IMR-90 (cell line): ENCODE measurements around the gene PSMD6. TPM values are rescaled to one million over a fixed set of nuclear protein-coding genes. Genes with fewer than 3 reads are reported as not detected.

ENCODE experiments used
- ATAC-seq: fragments of 200-7000 bp; cut with Tn5 transposase; 2 replicates; pipeline ENCODE4 v1.9.1; 2020; ENCODE audit warnings: low read depth, mild to moderate bottlenecking, moderate library complexity
- BruUV-seq: library from RNA; stranded (reverse); fragments of 400-500 nt; replicated peaks from 2 replicates; lab custom pipeline; 2021; lab: Mats Ljungman, UMichigan
- CTCF ChIA-PET: fragments of 300-600 bp; formaldehyde crosslinking; extraction: SDS; loops from one replicate; lab custom pipeline; 2021; ENCODE audit warnings: antibody characterized with exemption; lab: Yijun Ruan, JAX
- POLR2A ChIA-PET: fragments of 300-600 bp; sonication (Branson Sonifier 250); formaldehyde crosslinking; loops from one replicate; lab custom pipeline; 2022; ENCODE audit warnings: antibody characterized with exemption; ENCODE audit not compliant: unreplicated experiment; lab: Charles Lee
- DNase-seq: peaks from one replicate; pipeline ENCODE4 v3.0.0; 2013
- H2AFZ ChIP-seq: replicated peaks from 2 replicates; pipeline ENCODE3; 2013; ENCODE audit warnings: low read length, mild to moderate bottlenecking; ENCODE audit not compliant: poor library complexity
- H2AK5ac ChIP-seq: 2 replicates; pipeline ENCODE4 v1.6.1; 2013; ENCODE audit warnings: low read depth, low read length, inconsistent platforms
- H2AK9ac ChIP-seq: replicated peaks from 2 replicates; pipeline ENCODE3; 2013; ENCODE audit warnings: mild to moderate bottlenecking, low read depth, low read length, moderate library complexity; ENCODE audit not compliant: poor library complexity
- H2BK120ac ChIP-seq: 2 replicates; pipeline ENCODE4 v1.6.1; 2013; ENCODE audit warnings: low read depth, low read length, inconsistent platforms
- H2BK15ac ChIP-seq: 3 replicates; pipeline ENCODE4 v1.6.1; 2013; ENCODE audit warnings: low read depth, low read length, inconsistent platforms
- H2BK20ac ChIP-seq: 2 replicates; pipeline ENCODE4 v1.6.1; 2013; ENCODE audit warnings: low read depth, mild to moderate bottlenecking, inconsistent platforms, low read length, moderate library complexity
- H2BK5ac ChIP-seq: 2 replicates; pipeline ENCODE4 v1.6.1; 2013; ENCODE audit warnings: mild to moderate bottlenecking, low read depth, low read length, inconsistent platforms; ENCODE audit not compliant: poor library complexity, severe bottlenecking
- H3K14ac ChIP-seq: replicated peaks from 2 replicates; pipeline ENCODE4 v1.6.1; 2013; ENCODE audit warnings: low read depth, low read length, inconsistent platforms
- H3K18ac ChIP-seq: 2 replicates; pipeline ENCODE4 v1.6.1; 2013; ENCODE audit warnings: low read depth, low read length, control low read depth
- H3K23ac ChIP-seq: 2 replicates; pipeline ENCODE4 v1.6.1; 2013; ENCODE audit warnings: low read depth, low read length, inconsistent platforms
- H3K27ac ChIP-seq: 2 replicates; pipeline ENCODE4 v1.5.1; 2013; ENCODE audit warnings: mild to moderate bottlenecking, control low read depth, low read length; ENCODE audit not compliant: insufficient read depth
- H3K27me3 ChIP-seq: 2 replicates; pipeline ENCODE4 v1.6.1; 2013; ENCODE audit warnings: low read length; ENCODE audit not compliant: control insufficient read depth, insufficient read depth
- H3K36me3 ChIP-seq: 2 replicates; pipeline ENCODE4 v1.6.1; 2013; ENCODE audit warnings: low read length, mixed read lengths; ENCODE audit not compliant: control insufficient read depth, insufficient read depth
- H3K4ac ChIP-seq: 2 replicates; pipeline ENCODE4 v1.6.1; 2013; ENCODE audit warnings: low read depth, low read length, inconsistent platforms
- H3K4me1 ChIP-seq: 2 replicates; pipeline ENCODE4 v1.6.1; 2013; ENCODE audit warnings: low read length, mixed read lengths; ENCODE audit not compliant: control insufficient read depth, insufficient read depth
- H3K4me2 ChIP-seq: 2 replicates; pipeline ENCODE4 v1.6.1; 2013; ENCODE audit warnings: low read depth, mild to moderate bottlenecking, control low read depth, low read length, moderate library complexity
- H3K4me3 ChIP-seq: 2 replicates; pipeline ENCODE4 v1.5.1; 2013; ENCODE audit warnings: low read depth, mild to moderate bottlenecking, control low read depth, low read length, moderate library complexity; ENCODE audit not compliant: insufficient read depth
- H3K56ac ChIP-seq: 2 replicates; pipeline ENCODE4 v1.6.1; 2013; ENCODE audit warnings: low read length, inconsistent platforms; ENCODE audit not compliant: insufficient read depth; ENCODE audit errors: extremely low read depth
- H3K79me1 ChIP-seq, 2 experiments: 2 replicates each; pipeline ENCODE4 v1.6.1; 2013; ENCODE audit warnings: low read length in 2 of 2, inconsistent platforms in 1 of 2, low read depth in 1 of 2
- H3K9ac ChIP-seq: 2 replicates; pipeline ENCODE4 v1.6.1; 2013; ENCODE audit warnings: low read depth, low read length, control low read depth
- H3K9me1 ChIP-seq: 2 replicates; pipeline ENCODE4 v1.6.1; 2013; ENCODE audit warnings: low read length, inconsistent platforms; ENCODE audit not compliant: insufficient read depth
- H3K9me3 ChIP-seq: 2 replicates; pipeline ENCODE4 v1.6.1; 2013; ENCODE audit warnings: low read length; ENCODE audit not compliant: control insufficient read depth, insufficient read depth
- H4K20me1 ChIP-seq: 2 replicates; pipeline ENCODE4 v1.6.1; 2013; ENCODE audit warnings: low read length, inconsistent platforms; ENCODE audit not compliant: insufficient read depth
- H4K5ac ChIP-seq: 2 replicates; pipeline ENCODE4 v1.6.1; 2013; ENCODE audit warnings: mild to moderate bottlenecking, low read depth, low read length, control low read depth
- H4K8ac ChIP-seq, 2 experiments: 2 replicates each; pipeline ENCODE4 v1.6.1; 2013; ENCODE audit warnings: low read depth in 2 of 2, low read length in 2 of 2, control low read depth in 1 of 2, inconsistent platforms in 1 of 2
- H4K91ac ChIP-seq: 2 replicates; pipeline ENCODE4 v1.6.1; 2013; ENCODE audit warnings: low read depth, low read length, inconsistent platforms; ENCODE audit not compliant: insufficient read depth
- NFE2L2 ChIP-seq: fragments of 150-350 bp; IDR thresholded peaks from 2 replicates; pipeline ENCODE4 v1.6.1; 2016; ENCODE audit warnings: low read depth, mild to moderate bottlenecking, low read length
- WGBS, 2 experiments: methylation state at CpG; one replicate each; pipeline versions ENCODE4 v1.1.5 to v1.1.7; 2013; ENCODE audit warnings: missing lambda C conversion rate in 2 of 2; ENCODE audit not compliant: insufficient read length in 1 of 2; ENCODE audit errors: extremely low coverage in 2 of 2; 5-methylcytosine and 5-hydroxymethylcytosine counted together
- dilution Hi-C: fragments of 300-500 bp; cut with HindIII; formaldehyde crosslinking; loops from one replicate; pipeline ENCODE4 v1.14.3; 2018; ENCODE audit warnings: low sequenced_read_pairs; ENCODE audit not compliant: unreplicated experiment
- in situ Hi-C: fragments of 300-500 bp; cut with MboI; formaldehyde crosslinking; loops from 3 replicates; pipeline ENCODE4 v1.14.3; 2019; ENCODE audit warnings: low sequenced_read_pairs, inconsistent platforms, mixed read lengths
- intact Hi-C: fragments of 100-400 bp; cut with micrococcal nuclease; formaldehyde crosslinking; loops from 2 replicates; pipeline ENCODE4 v1.10.0; 2022
- polyA plus RNA-seq, 3 experiments: library from polyadenylated mRNA; depleted of rRNA; stranded (reverse); fragments of >200 nt; gene quantifications; 2 replicates each; pipeline ENCODE4 v1.2.3, GENCODE V29; 2012; ENCODE audit warnings: low replicate concordance in 1 of 3
- total RNA-seq: library from RNA; depleted of rRNA; stranded (reverse); fragments of >200 nt; gene quantifications from 2 replicates; pipeline ENCODE4 v1.2.3, GENCODE V29; 2012
- TF ChIP-seq, protein P1 (sequence below): fragments of 150-350 bp; IDR thresholded peaks from 2 replicates; pipeline ENCODE4 v1.6.1; 2016; ENCODE audit warnings: low read depth, mild to moderate bottlenecking, low read length, moderate library complexity, borderline replicate concordance

The PSMD6 gene
- total and polyA plus RNA-seq, 2 of the 4 experiments (the other 2 are of a cell fraction), result 86.6 to 91.8 TPM

DNA sequence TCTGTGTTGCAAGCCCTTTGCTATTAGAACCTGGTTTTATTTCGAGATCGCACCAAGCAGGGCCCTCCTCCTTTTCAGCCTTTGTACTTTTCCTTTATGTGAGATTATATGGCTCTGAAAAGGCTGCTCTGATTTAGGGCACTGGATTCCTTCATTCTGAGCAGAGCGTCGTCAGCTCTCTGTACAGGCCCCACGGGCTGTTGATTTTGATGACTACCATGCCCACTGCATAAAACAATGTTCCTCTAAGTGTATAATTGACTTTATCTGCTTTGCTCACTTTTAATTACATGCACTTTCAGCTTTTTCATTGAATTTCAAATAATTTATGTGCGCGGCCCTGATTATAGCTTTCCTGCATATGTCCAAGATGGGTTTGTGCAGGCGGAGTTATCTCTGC, 4.4 kb upstream of the PSMD6 start:
- Histone ChIP-seq H2AFZ (no peak overlapping the region), H3K4me1 (peaks cover 3% of the 10 kb centered on the region; the same call in 1 of the 2 replicates), H3K18ac (no peak overlapping the region), H3K27ac (no peak overlapping the region), H3K4me3 (no peak overlapping the region), H3K4ac (no peak overlapping the region), H3K9me1 (no peaks in the 10 kb centered on the region), H4K8ac (no peak overlapping the region), H4K91ac (no peak overlapping the region), H2AK9ac (no peak overlapping the region), H3K23ac (no peak overlapping the region), H2AK5ac (no peak overlapping the region), H2BK15ac (no peak overlapping the region), H3K14ac (no peak overlapping the region), H3K9ac (no peak overlapping the region), H3K79me1 (peaks cover 1 to 5% of the 10 kb centered on the region in 2 experiments; a peak in 3 of 4 replicates), H2BK20ac (no peak overlapping the region), H4K20me1 (peaks cover 3% of the 10 kb centered on the region; the same call in 1 of the 2 replicates), H3K36me3 (no peaks in the 10 kb centered on the region), H4K5ac (no peak overlapping the region), H3K27me3 (peaks cover 4% of the 10 kb centered on the region), H2BK5ac (no peak overlapping the region), H3K9me3 (no peaks in the 10 kb centered on the region), H2BK120ac (no peak overlapping the region), H3K4me2 (no peak overlapping the region), H3K56ac (no peak overlapping the region)
- no TSS peak for BruUV-seq
- in situ Hi-C loops, result loop anchor here (5.0 to 25.0 kb wide), 3 partner anchors 185 to 455 kb away; no protein-coding TSS in a partner anchor
- DNase-seq (no peak), ATAC-seq (no peak)
- dilution Hi-C loops, result loop anchor here (25.0 kb wide), 1 partner anchor 435 kb away; no protein-coding TSS in a partner anchor
- POLR2A ChIA-PET, result no interaction called here
- WGBS, 2 experiments, result 92% methylated on average over 2 of the region's 8 CpGs; no CpG with 5 or more reads in 1 of the 2 experiments
- TF ChIP-seq, protein P1, sequence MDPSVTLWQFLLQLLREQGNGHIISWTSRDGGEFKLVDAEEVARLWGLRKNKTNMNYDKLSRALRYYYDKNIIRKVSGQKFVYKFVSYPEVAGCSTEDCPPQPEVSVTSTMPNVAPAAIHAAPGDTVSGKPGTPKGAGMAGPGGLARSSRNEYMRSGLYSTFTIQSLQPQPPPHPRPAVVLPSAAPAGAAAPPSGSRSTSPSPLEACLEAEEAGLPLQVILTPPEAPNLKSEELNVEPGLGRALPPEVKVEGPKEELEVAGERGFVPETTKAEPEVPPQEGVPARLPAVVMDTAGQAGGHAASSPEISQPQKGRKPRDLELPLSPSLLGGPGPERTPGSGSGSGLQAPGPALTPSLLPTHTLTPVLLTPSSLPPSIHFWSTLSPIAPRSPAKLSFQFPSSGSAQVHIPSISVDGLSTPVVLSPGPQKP, result no peak
- TF ChIP-seq NFE2L2, result no peak
- CTCF ChIA-PET, result no interaction called here
- intact Hi-C loops, result loop anchor here (5.0 kb wide), 1 partner anchor 315 kb away; no protein-coding TSS in a partner anchor
